ENCODE results near the gene GRIK4. TPM values are rescaled to one million over a fixed set of nuclear protein-coding genes. Genes with fewer than 3 reads are reported as not detected.

Gene GRIK4
- total RNA-seq, 1 experiment from 2014 or later = not detected

- no peak overlapping the region for H2AFZ ChIP-seq (ENCODE audit: low read length)
- H3K4me2 ChIP-seq (ENCODE audit: low read depth, low read length, poor library complexity, severe bottlenecking) = no peak overlapping the region
- H3K9ac ChIP-seq (ENCODE audit: low read length) = no peak overlapping the region
- no peaks in the 10 kb centered on the region for H4K20me1 ChIP-seq (ENCODE audit: insufficient read depth, low read depth, low read length)
- H3K4me3 ChIP-seq (ENCODE audit: low read length) = no peak overlapping the region
- H3K36me3 ChIP-seq (ENCODE audit: insufficient read depth, low read length) = no peaks in the 10 kb centered on the region
- H3K79me2 ChIP-seq (ENCODE audit: low read length) = no peaks in the 10 kb centered on the region
- no peak for DNase-seq
- H3K27me3 ChIP-seq (ENCODE audit: low read length) = no peaks in the 10 kb centered on the region
- H3K4me1 ChIP-seq (ENCODE audit: low read length) = no peaks in the 10 kb centered on the region
- H3K9me3 ChIP-seq (ENCODE audit: low read length) = no peaks in the 10 kb centered on the region
- H3K9me2 ChIP-seq (replicated peaks; ENCODE audit: insufficient read depth, low read length) = no peaks in the 10 kb centered on the region
- H3K27ac ChIP-seq (ENCODE audit: low read length) = no peak overlapping the region
Observed at GRCh38 chr11:120626791-120627190, 115.2 kb downstream of the GRIK4 start.

- no peaks in the 10 kb centered on the region for H3K9me3 ChIP-seq (ENCODE audit: low read length)
- H3K4me3 ChIP-seq (ENCODE audit: low read length) = no peak overlapping the region
- no peaks in the 10 kb centered on the region for H3K27me3 ChIP-seq (ENCODE audit: low read length)
- DNase-seq = no peak
- H3K36me3 ChIP-seq (ENCODE audit: insufficient read depth, low read length) = no peaks in the 10 kb centered on the region
- no peaks in the 10 kb centered on the region for H4K20me1 ChIP-seq (ENCODE audit: insufficient read depth, low read depth, low read length)
- no peak overlapping the region for H3K4me2 ChIP-seq (ENCODE audit: low read depth, low read length, poor library complexity, severe bottlenecking)
- H3K9ac ChIP-seq (ENCODE audit: low read length) = no peak overlapping the region
- H3K4me1 ChIP-seq (ENCODE audit: low read length) = no peaks in the 10 kb centered on the region
- H2AFZ ChIP-seq (ENCODE audit: low read length) = no peak overlapping the region
- no peaks in the 10 kb centered on the region for H3K79me2 ChIP-seq (ENCODE audit: low read length)
- no peak overlapping the region for H3K27ac ChIP-seq (ENCODE audit: low read length)
- H3K9me2 ChIP-seq (replicated peaks; ENCODE audit: insufficient read depth, low read length) = no peaks in the 10 kb centered on the region
Observed at GRCh38 chr11:120627327-120628163, 116.0 kb downstream of the GRIK4 start.

DNA sequence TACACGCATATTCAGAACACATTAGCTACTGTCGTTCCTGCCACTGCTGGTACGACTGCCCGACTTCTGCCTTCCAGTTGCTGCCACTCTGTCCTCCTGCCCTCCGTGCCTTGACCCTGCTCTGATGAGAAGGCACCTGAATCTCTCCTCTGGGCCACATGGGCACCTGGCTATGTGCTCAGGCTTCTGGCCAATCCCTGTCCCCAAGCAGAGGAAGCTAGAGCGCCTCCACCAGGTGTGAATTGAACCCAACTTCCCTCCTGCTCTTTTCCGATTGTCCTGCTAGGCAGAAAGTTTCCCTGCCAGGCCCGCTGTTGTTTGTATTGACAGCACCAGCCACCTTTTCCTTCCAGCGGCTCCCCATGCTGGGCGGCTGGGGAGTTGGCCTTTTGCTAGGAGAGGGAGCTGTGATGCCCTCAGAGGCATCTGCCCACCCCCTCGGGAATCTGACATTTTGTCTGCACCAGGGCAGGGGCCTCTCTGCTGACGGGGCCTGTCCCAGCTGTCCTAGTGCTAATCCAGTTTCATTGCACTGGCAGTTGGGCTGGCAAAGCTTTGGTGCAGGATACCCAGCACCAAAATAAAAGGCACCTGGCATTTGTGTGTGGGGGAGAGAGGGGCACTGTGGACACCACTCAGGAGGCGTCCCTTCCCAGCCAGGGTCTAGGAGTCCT lies 118.0 kb downstream of the GRIK4 start:
- H3K27me3 ChIP-seq (ENCODE audit: low read length) = no peaks in the 10 kb centered on the region
- H3K27ac ChIP-seq (ENCODE audit: low read length) = no peak overlapping the region
- H3K9me2 ChIP-seq (replicated peaks; ENCODE audit: insufficient read depth, low read length) = no peaks in the 10 kb centered on the region
- H3K4me3 ChIP-seq (ENCODE audit: low read length) = no peak overlapping the region
- H2AFZ ChIP-seq (ENCODE audit: low read length) = no peak overlapping the region
- no peak for DNase-seq
- no peaks in the 10 kb centered on the region for H3K79me2 ChIP-seq (ENCODE audit: low read length)
- no peaks in the 10 kb centered on the region for H4K20me1 ChIP-seq (ENCODE audit: insufficient read depth, low read depth, low read length)
- H3K4me2 ChIP-seq (ENCODE audit: low read depth, low read length, poor library complexity, severe bottlenecking) = no peak overlapping the region
- H3K36me3 ChIP-seq (ENCODE audit: insufficient read depth, low read length) = no peaks in the 10 kb centered on the region
- H3K4me1 ChIP-seq (ENCODE audit: low read length) = no peaks in the 10 kb centered on the region
- H3K9me3 ChIP-seq (ENCODE audit: low read length) = no peaks in the 10 kb centered on the region
- H3K9ac ChIP-seq (ENCODE audit: low read length) = no peak overlapping the region

DNA sequence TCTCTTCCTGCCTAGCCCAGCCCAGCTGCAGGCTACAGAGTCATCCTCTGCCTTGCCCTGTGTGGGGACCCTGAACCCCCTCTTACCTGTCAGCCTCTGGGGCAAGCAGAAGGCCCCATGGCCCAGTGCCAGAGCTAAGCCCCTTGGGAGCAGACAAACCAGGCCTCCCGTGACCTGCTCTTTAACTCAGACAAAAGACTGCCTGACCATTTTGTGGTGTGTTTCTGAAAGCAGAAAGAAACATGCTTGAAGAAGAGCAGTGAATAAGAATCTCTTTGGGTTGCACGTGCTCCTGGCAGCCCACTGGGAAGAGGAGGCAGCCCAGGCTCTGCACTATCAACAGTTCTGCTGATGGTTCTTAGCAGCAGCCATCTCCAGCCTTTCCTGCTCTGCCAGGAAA lies 118.6 kb downstream of the GRIK4 start:
- Histone ChIP-seq H3K27me3 (ENCODE audit: low read length) (no peaks in the 10 kb centered on the region), H3K36me3 (ENCODE audit: insufficient read depth, low read length) (no peaks in the 10 kb centered on the region), H3K9me2 (replicated peaks; ENCODE audit: insufficient read depth, low read length) (no peaks in the 10 kb centered on the region), H3K4me3 (ENCODE audit: low read length) (no peak overlapping the region), H3K4me2 (ENCODE audit: low read depth, low read length, poor library complexity, severe bottlenecking) (no peak overlapping the region), H2AFZ (ENCODE audit: low read length) (no peak overlapping the region), H4K20me1 (ENCODE audit: insufficient read depth, low read depth, low read length) (no peaks in the 10 kb centered on the region), H3K4me1 (ENCODE audit: low read length) (no peaks in the 10 kb centered on the region), H3K79me2 (ENCODE audit: low read length) (no peaks in the 10 kb centered on the region), H3K27ac (ENCODE audit: low read length) (no peak overlapping the region), H3K9ac (ENCODE audit: low read length) (no peak overlapping the region), H3K9me3 (ENCODE audit: low read length) (no peaks in the 10 kb centered on the region)
- DNase-seq = no peak

DNA sequence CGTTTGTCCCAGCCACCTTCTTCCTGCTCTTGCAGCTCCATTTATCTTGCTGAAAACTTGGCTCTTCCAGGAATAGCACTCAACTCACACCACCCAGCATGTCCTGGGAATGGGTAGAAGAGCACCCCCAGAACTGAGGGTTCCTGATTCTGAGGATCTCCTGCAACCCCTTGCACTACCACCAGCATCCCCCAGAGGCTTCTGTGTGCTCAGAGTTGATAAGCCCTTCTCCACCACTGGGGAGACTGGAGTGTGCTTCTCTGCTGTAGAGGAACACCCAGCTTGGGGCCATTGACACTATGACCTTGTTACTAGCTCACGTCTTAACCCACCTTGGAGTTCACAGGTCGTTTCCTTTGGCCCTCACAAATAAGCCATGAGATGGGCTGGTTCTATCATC lies 121.0 kb downstream of the GRIK4 start:
- Histone ChIP-seq H3K79me2 (ENCODE audit: low read length) (no peaks in the 10 kb centered on the region), H3K4me1 (ENCODE audit: low read length) (no peaks in the 10 kb centered on the region), H3K27ac (ENCODE audit: low read length) (no peak overlapping the region), H3K36me3 (ENCODE audit: insufficient read depth, low read length) (no peaks in the 10 kb centered on the region), H3K4me3 (ENCODE audit: low read length) (no peak overlapping the region), H4K20me1 (ENCODE audit: insufficient read depth, low read depth, low read length) (no peaks in the 10 kb centered on the region), H3K9me2 (replicated peaks; ENCODE audit: insufficient read depth, low read length) (no peaks in the 10 kb centered on the region), H3K27me3 (ENCODE audit: low read length) (no peaks in the 10 kb centered on the region), H3K4me2 (ENCODE audit: low read depth, low read length, poor library complexity, severe bottlenecking) (no peak overlapping the region), H3K9ac (ENCODE audit: low read length) (no peak overlapping the region), H3K9me3 (ENCODE audit: low read length) (no peaks in the 10 kb centered on the region), H2AFZ (ENCODE audit: low read length) (no peak overlapping the region)
- peak; percentile 48 for DNase-seq

DNA sequence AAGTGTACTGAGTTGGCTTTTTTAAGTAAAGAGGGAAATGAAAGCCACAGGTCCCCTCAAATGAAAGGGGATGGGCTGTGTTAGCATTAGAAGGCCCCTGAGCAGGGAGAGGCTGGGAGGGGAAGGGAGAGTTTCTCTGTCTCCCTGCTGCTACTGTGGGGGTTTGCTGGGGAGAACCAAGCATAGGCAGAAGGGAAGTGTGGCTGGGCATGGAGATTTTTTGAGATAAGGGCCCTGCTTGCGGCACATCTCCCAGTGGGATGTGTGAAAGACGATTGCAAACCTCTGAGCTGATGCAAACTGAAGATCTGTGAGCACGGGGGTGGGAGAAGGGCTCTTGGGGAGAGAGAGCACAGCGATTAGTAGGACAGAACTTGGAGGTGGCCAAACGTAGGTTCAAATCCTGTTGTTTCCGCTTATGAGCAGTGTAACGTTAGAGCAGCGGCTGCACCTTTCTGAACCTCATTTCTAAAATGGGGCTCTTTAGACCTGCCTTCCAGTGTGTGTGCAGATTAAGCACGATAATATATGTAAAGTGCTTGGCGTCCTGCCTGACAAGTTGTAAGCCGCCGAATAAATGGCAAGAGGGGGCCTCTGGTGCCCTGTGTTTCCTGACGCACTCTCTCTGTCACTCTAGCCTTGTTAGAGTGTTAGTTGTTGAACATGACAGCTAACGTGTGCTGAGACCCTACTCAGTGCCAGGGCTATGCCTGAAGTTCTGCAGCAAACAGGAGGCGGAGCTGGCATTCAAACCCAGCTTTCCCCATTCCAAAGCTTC lies 122.3 kb downstream of the GRIK4 start:
- no peaks in the 10 kb centered on the region for H4K20me1 ChIP-seq (ENCODE audit: insufficient read depth, low read depth, low read length)
- no peak overlapping the region for H3K9ac ChIP-seq (ENCODE audit: low read length)
- H3K36me3 ChIP-seq (ENCODE audit: insufficient read depth, low read length) = no peaks in the 10 kb centered on the region
- H3K4me1 ChIP-seq (ENCODE audit: low read length) = no peaks in the 10 kb centered on the region
- H3K27ac ChIP-seq (ENCODE audit: low read length) = no peak overlapping the region
- no peak overlapping the region for H3K4me3 ChIP-seq (ENCODE audit: low read length)
- H3K9me2 ChIP-seq (replicated peaks; ENCODE audit: insufficient read depth, low read length) = no peaks in the 10 kb centered on the region
- H3K4me2 ChIP-seq (ENCODE audit: low read depth, low read length, poor library complexity, severe bottlenecking) = no peak overlapping the region
- DNase-seq = no peak
- H3K27me3 ChIP-seq (ENCODE audit: low read length) = no peaks in the 10 kb centered on the region
- no peaks in the 10 kb centered on the region for H3K79me2 ChIP-seq (ENCODE audit: low read length)
- H3K9me3 ChIP-seq (ENCODE audit: low read length) = no peaks in the 10 kb centered on the region
- no peak overlapping the region for H2AFZ ChIP-seq (ENCODE audit: low read length)

DNA sequence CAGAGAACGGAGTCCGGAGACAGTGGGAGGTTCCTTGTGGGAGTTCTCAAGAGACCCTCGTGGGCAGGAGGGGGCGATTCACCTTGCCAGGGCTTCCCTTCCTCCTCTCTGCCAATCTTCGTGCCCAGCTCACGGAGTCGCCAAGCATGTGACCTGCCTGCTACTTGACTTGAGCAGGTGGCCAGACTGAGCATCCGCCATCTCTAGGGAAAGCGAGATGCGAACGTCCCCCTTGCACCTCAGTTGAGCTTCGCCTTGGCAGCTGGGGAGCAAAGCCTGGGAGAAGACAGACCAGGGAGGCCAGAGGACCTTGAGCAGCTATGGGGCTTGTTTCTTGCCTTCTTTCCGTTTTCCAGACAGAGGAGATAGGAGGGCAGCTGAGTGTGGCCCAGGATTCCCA lies 123.2 kb downstream of the GRIK4 start:
- Histone ChIP-seq H3K9me2 (replicated peaks; ENCODE audit: insufficient read depth, low read length) (no peaks in the 10 kb centered on the region), H3K4me1 (ENCODE audit: low read length) (no peaks in the 10 kb centered on the region), H3K4me3 (ENCODE audit: low read length) (no peak overlapping the region), H3K27me3 (ENCODE audit: low read length) (no peaks in the 10 kb centered on the region), H3K4me2 (ENCODE audit: low read depth, low read length, poor library complexity, severe bottlenecking) (no peak overlapping the region), H3K27ac (ENCODE audit: low read length) (no peak overlapping the region), H3K36me3 (ENCODE audit: insufficient read depth, low read length) (no peaks in the 10 kb centered on the region), H4K20me1 (ENCODE audit: insufficient read depth, low read depth, low read length) (no peaks in the 10 kb centered on the region), H2AFZ (ENCODE audit: low read length) (no peak overlapping the region), H3K79me2 (ENCODE audit: low read length) (no peaks in the 10 kb centered on the region), H3K9me3 (ENCODE audit: low read length) (no peaks in the 10 kb centered on the region), H3K9ac (ENCODE audit: low read length) (no peak overlapping the region)
- DNase-seq = no peak

DNA sequence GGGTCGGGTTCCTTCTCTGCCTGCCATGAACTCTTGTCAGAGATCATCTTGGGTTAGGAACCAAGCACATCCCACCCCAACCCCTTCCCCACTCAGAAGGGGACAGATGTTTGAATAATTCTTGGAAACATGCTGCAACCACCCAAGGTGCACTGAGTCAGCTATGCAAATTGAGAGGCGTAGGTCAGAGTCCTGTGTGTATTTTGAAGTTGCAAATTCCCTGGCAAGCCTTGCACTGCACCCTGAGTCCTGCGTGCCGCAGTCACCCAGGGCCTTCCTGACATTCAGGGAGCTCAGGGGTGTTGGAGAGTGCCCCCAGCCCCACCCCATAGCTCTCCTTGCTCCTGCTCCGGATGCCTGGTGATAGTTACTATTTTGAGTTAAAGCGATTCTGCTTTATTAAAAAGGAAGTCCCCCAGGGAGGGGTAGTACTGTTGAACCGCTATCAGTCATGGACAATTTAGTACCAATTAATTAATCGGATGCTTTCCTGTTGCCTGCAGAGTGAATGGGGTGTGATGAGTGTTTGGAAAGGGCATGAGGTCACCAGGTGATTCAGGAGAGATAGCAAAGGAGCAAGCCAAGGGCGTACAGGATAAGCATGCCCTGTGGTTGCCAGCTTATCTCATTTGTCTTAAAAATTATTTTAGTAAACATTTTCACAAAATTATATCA lies 123.7 kb downstream of the GRIK4 start:
- Histone ChIP-seq H3K79me2 (ENCODE audit: low read length) (no peaks in the 10 kb centered on the region), H2AFZ (ENCODE audit: low read length) (no peak overlapping the region), H3K9ac (ENCODE audit: low read length) (no peak overlapping the region), H3K9me3 (ENCODE audit: low read length) (no peaks in the 10 kb centered on the region), H3K4me2 (ENCODE audit: low read depth, low read length, poor library complexity, severe bottlenecking) (no peak overlapping the region), H3K27ac (ENCODE audit: low read length) (no peak overlapping the region), H3K4me1 (ENCODE audit: low read length) (no peaks in the 10 kb centered on the region), H4K20me1 (ENCODE audit: insufficient read depth, low read depth, low read length) (no peaks in the 10 kb centered on the region), H3K4me3 (ENCODE audit: low read length) (no peak overlapping the region), H3K9me2 (replicated peaks; ENCODE audit: insufficient read depth, low read length) (no peaks in the 10 kb centered on the region), H3K36me3 (ENCODE audit: insufficient read depth, low read length) (no peaks in the 10 kb centered on the region), H3K27me3 (ENCODE audit: low read length) (no peaks in the 10 kb centered on the region)
- DNase-seq = no peak

Data from Karpas-422 (cell line).